ENCODE results near the gene PCK2.

Gene PCK2

GRCh38 chr14:24146453-24146977 lies 52.4 kb downstream of the PCK2 start, which contains the start of gene PSME2:
PSME2 (minus strand) TSS chr14:24146610; CDS start chr14:24146581, 29 bp downstream.
- no peak for TF ChIP-seq CTCF (IDR thresholded peaks at IDR 0.05; ENCODE audit: extremely low read depth, missing control alignments)
- peak; percentile 97 for DNase-seq (ENCODE audit: low spot score)

- TF ChIP-seq CTCF (IDR thresholded peaks at IDR 0.05; ENCODE audit: extremely low read depth, missing control alignments), result no peak
- peak; percentile 98 for DNase-seq (ENCODE audit: low spot score)
Measured at GRCh38 chr14:24146978-24147760, 53.1 kb downstream of the PCK2 start, which contains the start of gene RNF31. RNF31 (plus strand) TSS chr14:24147498; CDS start chr14:24147699, 201 bp downstream.

DNA sequence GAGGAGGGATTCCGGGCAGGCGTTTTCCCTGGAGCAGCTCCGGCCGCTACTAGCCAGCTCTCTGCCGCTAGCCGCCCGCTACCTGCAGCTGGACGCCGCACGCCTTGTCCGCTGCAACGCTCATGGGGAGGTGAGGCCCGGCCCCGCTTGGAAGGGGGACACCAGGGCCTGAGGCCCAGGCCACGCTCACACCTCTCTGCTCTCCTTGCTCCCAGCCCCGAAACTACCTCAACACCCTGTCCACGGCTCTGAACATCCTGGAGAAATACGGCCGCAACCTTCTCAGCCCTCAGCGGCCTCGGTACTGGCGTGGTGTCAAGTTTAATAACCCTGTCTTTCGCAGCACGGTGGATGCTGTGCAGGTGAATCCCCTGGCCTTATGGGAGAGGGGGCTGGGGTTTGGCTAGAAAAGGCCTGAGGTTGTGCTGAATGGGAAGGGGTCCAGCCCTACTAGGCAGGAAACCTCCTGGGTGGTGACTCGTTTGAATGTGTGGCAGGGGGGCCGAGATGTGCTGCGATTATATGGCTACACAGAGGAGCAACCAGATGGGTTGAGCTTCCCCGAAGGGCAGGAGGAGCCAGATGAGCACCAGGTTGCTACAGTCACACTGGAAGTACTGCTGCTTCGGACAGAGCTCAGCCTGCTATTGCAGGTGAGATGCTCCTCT lies 53.8 kb downstream of the PCK2 start:
- TF ChIP-seq CTCF (IDR thresholded peaks at IDR 0.05; ENCODE audit: extremely low read depth, missing control alignments), result no peak
- DNase-seq (ENCODE audit: low spot score), result no peak

GRCh38 chr14:24149302-24149969 lies 55.3 kb downstream of the PCK2 start:
- no peak for TF ChIP-seq CTCF (IDR thresholded peaks at IDR 0.05; ENCODE audit: extremely low read depth, missing control alignments)
- no peak for DNase-seq (ENCODE audit: low spot score)

DNA sequence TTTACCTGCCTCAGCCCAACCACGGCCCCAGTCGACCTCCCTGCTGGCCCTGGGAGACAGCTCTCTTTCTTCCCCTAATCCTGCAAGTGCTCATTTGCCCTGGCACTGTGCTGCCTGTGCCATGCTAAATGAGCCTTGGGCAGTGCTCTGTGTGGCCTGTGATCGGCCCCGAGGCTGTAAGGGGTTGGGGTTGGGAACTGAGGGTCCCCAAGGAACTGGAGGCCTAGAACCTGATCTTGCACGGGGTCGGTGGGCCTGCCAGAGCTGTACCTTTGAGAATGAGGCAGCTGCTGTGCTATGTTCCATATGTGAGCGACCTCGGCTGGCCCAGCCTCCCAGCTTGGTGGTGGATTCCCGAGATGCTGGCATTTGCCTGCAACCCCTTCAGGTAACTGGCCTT lies 56.0 kb downstream of the PCK2 start:
- no peak for DNase-seq (ENCODE audit: low spot score)
- no peak for TF ChIP-seq CTCF (IDR thresholded peaks at IDR 0.05; ENCODE audit: extremely low read depth, missing control alignments)

DNA sequence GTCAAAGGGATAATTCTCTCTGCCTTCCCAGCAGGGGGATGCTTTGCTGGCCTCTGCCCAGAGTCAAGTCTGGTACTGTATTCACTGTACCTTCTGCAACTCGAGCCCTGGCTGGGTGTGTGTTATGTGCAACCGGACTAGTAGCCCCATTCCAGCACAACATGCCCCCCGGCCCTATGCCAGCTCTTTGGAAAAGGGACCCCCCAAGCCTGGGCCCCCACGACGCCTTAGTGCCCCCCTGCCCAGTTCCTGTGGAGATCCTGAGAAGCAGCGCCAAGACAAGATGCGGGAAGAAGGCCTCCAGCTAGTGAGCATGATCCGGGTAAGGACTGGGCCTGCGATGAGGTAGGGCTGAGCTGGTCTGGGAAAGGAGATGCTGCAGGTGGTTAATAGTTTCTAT lies 56.5 kb downstream of the PCK2 start:
- no peak for TF ChIP-seq CTCF (IDR thresholded peaks at IDR 0.05; ENCODE audit: extremely low read depth, missing control alignments)
- DNase-seq (ENCODE audit: low spot score), result no peak

Measured in GM20000 (cell line).